Uterus (tissue), 2 donors: ENCODE results near the gene STAG1.
"Not testable (repeated sequence)": the region's sequence is repeated elsewhere in the genome, so short reads cannot be mapped to it uniquely, and the experiment has no call there.

Experiments
- POLR2A ChIP-seq, 2 donors: fragments of 450-650 bp; IDR thresholded peaks; one replicate each; pipeline ENCODE4 v1.6.1; 2016; ENCODE audit warnings: antibody characterized with exemption in 2 of 2, mild to moderate bottlenecking in 1 of 2, moderate library complexity in 1 of 2
- TF ChIP-seq, protein P1 (sequence below), 4 experiments: fragments of 200-600 bp in 2 of 4; fragments of 450-650 bp in 2 of 4; sonication (generic) in 2 of 4; IDR thresholded peaks; one replicate each; pipeline ENCODE4 v1.5.1; 2016 to 2019; ENCODE audit warnings: antibody characterized with exemption in 4 of 4, mild to moderate bottlenecking in 2 of 4, moderate library complexity in 1 of 4

DNA sequence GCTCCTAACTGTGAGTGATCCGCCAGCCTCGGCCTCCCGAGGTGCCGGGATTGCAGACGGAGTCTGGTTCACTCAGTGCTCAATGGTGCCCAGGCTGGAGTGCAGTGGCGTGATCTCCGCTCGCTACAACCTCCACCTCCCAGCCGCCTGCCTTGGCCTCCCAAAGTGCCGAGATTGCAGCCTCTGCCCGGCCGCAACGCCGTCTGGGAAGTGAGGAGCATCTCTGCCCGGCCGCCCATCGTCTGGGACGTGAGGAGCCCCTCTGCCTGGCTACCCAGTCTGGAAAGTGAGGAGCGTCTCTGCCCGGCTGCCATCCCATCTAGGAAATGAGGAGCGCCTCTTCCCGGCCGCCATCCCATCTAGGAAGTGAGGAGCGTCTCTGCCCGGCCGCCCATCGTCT lies 29.3 kb downstream of the STAG1 start:
- TF ChIP-seq, protein P1, sequence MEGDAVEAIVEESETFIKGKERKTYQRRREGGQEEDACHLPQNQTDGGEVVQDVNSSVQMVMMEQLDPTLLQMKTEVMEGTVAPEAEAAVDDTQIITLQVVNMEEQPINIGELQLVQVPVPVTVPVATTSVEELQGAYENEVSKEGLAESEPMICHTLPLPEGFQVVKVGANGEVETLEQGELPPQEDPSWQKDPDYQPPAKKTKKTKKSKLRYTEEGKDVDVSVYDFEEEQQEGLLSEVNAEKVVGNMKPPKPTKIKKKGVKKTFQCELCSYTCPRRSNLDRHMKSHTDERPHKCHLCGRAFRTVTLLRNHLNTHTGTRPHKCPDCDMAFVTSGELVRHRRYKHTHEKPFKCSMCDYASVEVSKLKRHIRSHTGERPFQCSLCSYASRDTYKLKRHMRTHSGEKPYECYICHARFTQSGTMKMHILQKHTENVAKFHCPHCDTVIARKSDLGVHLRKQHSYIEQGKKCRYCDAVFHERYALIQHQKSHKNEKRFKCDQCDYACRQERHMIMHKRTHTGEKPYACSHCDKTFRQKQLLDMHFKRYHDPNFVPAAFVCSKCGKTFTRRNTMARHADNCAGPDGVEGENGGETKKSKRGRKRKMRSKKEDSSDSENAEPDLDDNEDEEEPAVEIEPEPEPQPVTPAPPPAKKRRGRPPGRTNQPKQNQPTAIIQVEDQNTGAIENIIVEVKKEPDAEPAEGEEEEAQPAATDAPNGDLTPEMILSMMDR (IDR thresholded peaks at IDR 0.05), result not testable (repeated sequence)
- not testable (repeated sequence) for TF ChIP-seq POLR2A (IDR thresholded peaks at IDR 0.05)
